ENCODE results near the gene KRTAP3-3.

KRTAP3-3 gene

GRCh38 chr17:40956401-40957254, 37.3 kb downstream of the KRTAP3-3 start:
- DNase-seq = no peak

- no peak for DNase-seq
Observed at GRCh38 chr17:40953881-40954280, 40.1 kb downstream of the KRTAP3-3 start.

GRCh38 chr17:40952661-40953060, 41.3 kb downstream of the KRTAP3-3 start:
- DNase-seq = no peak

- DNase-seq = no peak
Observed at GRCh38 chr17:40952154-40952553, 41.8 kb downstream of the KRTAP3-3 start.

GRCh38 chr17:40951011-40951622, 42.8 kb downstream of the KRTAP3-3 start:
- DNase-seq = no peak

GRCh38 chr17:40950176-40950575, 43.8 kb downstream of the KRTAP3-3 start:
- DNase-seq = no peak

- DNase-seq = no peak
Observed at GRCh38 chr17:40949418-40949817, 44.5 kb downstream of the KRTAP3-3 start.

- DNase-seq = no peak
Observed at GRCh38 chr17:40947929-40948328, 46.0 kb downstream of the KRTAP3-3 start.

- no peak for DNase-seq
Observed at GRCh38 chr17:40945414-40945813, 48.5 kb downstream of the KRTAP3-3 start.

- DNase-seq = no peak
Observed at GRCh38 chr17:40944531-40944930, 49.4 kb downstream of the KRTAP3-3 start.
